NCI-H2029 treated with DMSO at 0.1 percent for 48 hours (cell line): ENCODE data around the gene PRLR.

Experiments used
- DNase-seq: peaks from one replicate; lab custom pipeline; 2025; lab: John Stamatoyannopoulos, UW

Gene PRLR

DNA sequence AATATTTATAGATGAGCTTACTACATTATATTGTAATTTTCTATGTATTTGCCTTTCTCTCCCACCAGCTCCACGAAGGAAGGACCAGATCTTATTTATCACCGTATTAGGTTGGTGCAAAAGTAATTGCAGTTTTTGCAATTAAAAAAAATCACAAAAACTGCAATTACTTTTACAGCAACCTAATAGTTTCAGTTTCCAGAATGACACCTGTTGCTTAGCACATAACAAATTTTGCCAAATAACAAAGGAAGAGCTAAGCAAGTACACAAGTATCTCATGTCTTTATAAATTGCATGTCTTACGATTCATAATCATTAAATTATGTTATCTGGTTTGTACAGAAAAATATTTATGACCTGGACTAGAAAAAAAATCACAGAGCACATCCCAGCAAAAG is 228.4 kb downstream of the PRLR start:
- DNase-seq, result no peak
